ENCODE measurements around the gene PLCL2.

DNA sequence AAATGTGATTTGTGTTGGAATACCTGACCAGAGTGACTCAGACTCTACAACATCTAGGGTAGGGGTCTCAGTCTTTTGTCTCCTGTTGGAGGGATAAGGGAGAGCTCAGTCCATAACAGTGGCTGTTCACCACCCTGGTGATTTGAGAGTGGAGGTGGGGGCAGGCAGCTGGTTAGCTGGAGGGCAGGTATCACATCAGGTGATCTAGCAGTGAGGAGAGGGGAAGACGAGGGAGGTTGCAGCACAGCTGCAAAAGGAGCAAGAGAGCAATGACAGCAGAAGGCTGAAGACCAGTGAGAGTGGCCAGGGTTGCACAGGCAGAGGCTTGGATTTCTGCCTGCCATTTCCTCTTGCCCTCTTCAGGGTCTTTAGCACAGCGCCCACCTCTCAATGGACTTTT, 38.4 kb downstream of the PLCL2 start:
- TF ChIP-seq, protein P1, sequence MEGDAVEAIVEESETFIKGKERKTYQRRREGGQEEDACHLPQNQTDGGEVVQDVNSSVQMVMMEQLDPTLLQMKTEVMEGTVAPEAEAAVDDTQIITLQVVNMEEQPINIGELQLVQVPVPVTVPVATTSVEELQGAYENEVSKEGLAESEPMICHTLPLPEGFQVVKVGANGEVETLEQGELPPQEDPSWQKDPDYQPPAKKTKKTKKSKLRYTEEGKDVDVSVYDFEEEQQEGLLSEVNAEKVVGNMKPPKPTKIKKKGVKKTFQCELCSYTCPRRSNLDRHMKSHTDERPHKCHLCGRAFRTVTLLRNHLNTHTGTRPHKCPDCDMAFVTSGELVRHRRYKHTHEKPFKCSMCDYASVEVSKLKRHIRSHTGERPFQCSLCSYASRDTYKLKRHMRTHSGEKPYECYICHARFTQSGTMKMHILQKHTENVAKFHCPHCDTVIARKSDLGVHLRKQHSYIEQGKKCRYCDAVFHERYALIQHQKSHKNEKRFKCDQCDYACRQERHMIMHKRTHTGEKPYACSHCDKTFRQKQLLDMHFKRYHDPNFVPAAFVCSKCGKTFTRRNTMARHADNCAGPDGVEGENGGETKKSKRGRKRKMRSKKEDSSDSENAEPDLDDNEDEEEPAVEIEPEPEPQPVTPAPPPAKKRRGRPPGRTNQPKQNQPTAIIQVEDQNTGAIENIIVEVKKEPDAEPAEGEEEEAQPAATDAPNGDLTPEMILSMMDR (IDR thresholded peaks at IDR 0.05), result no peak
- no peak for TF ChIP-seq POLR2A (IDR thresholded peaks at IDR 0.05)
